Activated CD4-positive, alpha-beta T cell treated with anti-CD3 and anti-CD28 coated beads, Interleukin-2, amount 50 U/mL, for 24 hours (primary cell): ENCODE results near the gene C1QL3.

Experiments used
- DNase-seq, 2 donors: peaks; one replicate each; pipeline ENCODE4 v3.0.0-alpha.2; 2020; ENCODE audit warnings: low read depth in 1 of 2, low spot score in 1 of 2

The C1QL3 gene

GRCh38 chr10:16493884-16494536 is 27.7 kb downstream of the C1QL3 start:
- DNase-seq = no peak

- no peak for DNase-seq
Observed at GRCh38 chr10:16491933-16492332, 29.7 kb downstream of the C1QL3 start.

- no peak for DNase-seq
Observed at GRCh38 chr10:16490511-16490910, 31.2 kb downstream of the C1QL3 start.

- DNase-seq = no peak
Observed at GRCh38 chr10:16483241-16483917, 38.3 kb downstream of the C1QL3 start.

GRCh38 chr10:16481052-16481728 is 40.5 kb downstream of the C1QL3 start:
- no peak for DNase-seq

GRCh38 chr10:16478801-16479200 is 42.9 kb downstream of the C1QL3 start:
- DNase-seq = no peak

- no peak for DNase-seq
Observed at GRCh38 chr10:16477757-16478156, 43.9 kb downstream of the C1QL3 start.

- DNase-seq = no peak
Observed at GRCh38 chr10:16472828-16473227, 48.9 kb downstream of the C1QL3 start.

GRCh38 chr10:16470747-16471146 is 50.9 kb downstream of the C1QL3 start:
- DNase-seq = no peak

- no peak for DNase-seq
Observed at GRCh38 chr10:16466001-16466400, 55.7 kb downstream of the C1QL3 start.
